ENCODE measurements around the gene EEF1A2.
A peak's percentile ranks its signal among the peaks of the same experiment; 100 is the strongest.

EEF1A2 gene

GRCh38 chr20:63452341-63452740 is 46.5 kb downstream of the EEF1A2 start:
- no peak for DNase-seq (ENCODE audit: low spot score)

GRCh38 chr20:63451821-63452220 is 47.1 kb downstream of the EEF1A2 start:
- no peak for DNase-seq (ENCODE audit: low spot score)

GRCh38 chr20:63449796-63450730 is 48.8 kb downstream of the EEF1A2 start:
- no peak for DNase-seq (ENCODE audit: low spot score)

- no peak for DNase-seq (ENCODE audit: low spot score)
Observed at GRCh38 chr20:63449025-63449424, 49.9 kb downstream of the EEF1A2 start.

- DNase-seq (ENCODE audit: low spot score): no peak
Observed at GRCh38 chr20:63448031-63448430, 50.9 kb downstream of the EEF1A2 start.

- DNase-seq (ENCODE audit: low spot score): no peak
Observed at GRCh38 chr20:63447320-63447719, 51.6 kb downstream of the EEF1A2 start.

- DNase-seq (ENCODE audit: low spot score): peak; percentile 79
Observed at GRCh38 chr20:63446216-63447024, 52.5 kb downstream of the EEF1A2 start.

GRCh38 chr20:63445075-63445734 is 53.7 kb downstream of the EEF1A2 start:
- no peak for DNase-seq (ENCODE audit: low spot score)

GRCh38 chr20:63444548-63444947 is 54.3 kb downstream of the EEF1A2 start:
- DNase-seq (ENCODE audit: low spot score): no peak

GRCh38 chr20:63443606-63444395 is 55.1 kb downstream of the EEF1A2 start:
- DNase-seq (ENCODE audit: low spot score): no peak

- no peak for DNase-seq (ENCODE audit: low spot score)
Observed at GRCh38 chr20:63442100-63442493, 56.8 kb downstream of the EEF1A2 start.

GRCh38 chr20:63441136-63442099 is 57.5 kb downstream of the EEF1A2 start:
- DNase-seq (ENCODE audit: low spot score): no peak

- DNase-seq (ENCODE audit: low spot score): no peak
Observed at GRCh38 chr20:63440366-63440955, 58.4 kb downstream of the EEF1A2 start.

GRCh38 chr20:63439866-63440265 is 59.0 kb downstream of the EEF1A2 start:
- no peak for DNase-seq (ENCODE audit: low spot score)

GRCh38 chr20:63438121-63438520 is 60.8 kb downstream of the EEF1A2 start:
- DNase-seq (ENCODE audit: low spot score): no peak

All from putamen (tissue), 1 donor.